D721Med (cell line): ENCODE results near the gene SUGCT.

Source experiments
- DNase-seq: peaks from one replicate; pipeline ENCODE4 v3.0.0; 2011; ENCODE audit warnings: low spot score; ENCODE audit not compliant: insufficient read length
- FAIRE-seq: peaks from 2 replicates; lab custom pipeline; 2011; peaks lifted over from hg19 to GRCh38; lab: Jason Lieb, UNC
- CTCF ChIP-seq: IDR thresholded peaks from 2 replicates; pipeline ENCODE4 v1.5.1; 2012; ENCODE audit warnings: mild to moderate bottlenecking, control low read depth; ENCODE audit not compliant: insufficient read depth; ENCODE audit errors: missing control alignments

SUGCT gene

GRCh38 chr7:40428421-40428820 is 293.6 kb downstream of the SUGCT start:
- DNase-seq: no peak
- TF ChIP-seq CTCF: no peak
- no peak for FAIRE-seq

DNA sequence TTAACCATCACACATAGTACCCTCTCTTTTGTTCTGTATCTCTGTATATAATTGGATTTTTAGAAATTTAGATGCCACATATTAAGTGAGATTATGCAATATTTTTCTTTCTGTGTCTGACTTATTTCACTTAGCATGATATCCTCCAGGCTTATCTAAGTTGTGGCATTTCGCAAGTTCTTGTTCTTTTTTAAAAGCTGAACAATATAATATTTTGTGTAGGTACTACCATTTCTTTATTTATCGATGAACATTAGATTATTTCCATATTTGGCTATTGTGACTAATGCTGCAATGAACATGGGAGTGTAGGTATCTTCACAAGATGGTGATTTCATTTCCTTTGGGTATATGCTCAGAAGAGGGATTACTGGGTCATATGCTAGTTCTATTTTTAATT is 295.0 kb downstream of the SUGCT start:
- no peak for TF ChIP-seq CTCF
- FAIRE-seq (no peak), DNase-seq (no peak)

DNA sequence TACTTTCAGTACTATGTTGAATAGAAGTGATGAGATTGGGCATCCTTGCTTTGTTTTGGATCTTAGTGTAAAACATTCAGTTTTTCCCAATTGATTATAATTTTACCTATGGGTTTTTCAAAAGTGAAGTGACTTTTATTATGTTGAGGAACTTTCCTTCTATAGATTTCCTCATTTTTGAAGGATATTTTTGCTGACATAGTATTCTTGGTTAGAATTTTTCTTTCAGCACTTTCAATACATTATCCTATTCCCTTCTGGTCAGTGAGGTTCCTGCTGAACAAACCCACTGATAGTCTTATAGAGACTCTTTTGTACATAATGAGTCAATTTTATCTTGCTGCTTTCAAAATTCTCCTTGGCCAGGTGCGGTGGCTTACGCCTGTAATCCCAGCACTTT is 297.2 kb downstream of the SUGCT start:
- no peak for TF ChIP-seq CTCF
- FAIRE-seq: no peak
- no peak for DNase-seq

DNA sequence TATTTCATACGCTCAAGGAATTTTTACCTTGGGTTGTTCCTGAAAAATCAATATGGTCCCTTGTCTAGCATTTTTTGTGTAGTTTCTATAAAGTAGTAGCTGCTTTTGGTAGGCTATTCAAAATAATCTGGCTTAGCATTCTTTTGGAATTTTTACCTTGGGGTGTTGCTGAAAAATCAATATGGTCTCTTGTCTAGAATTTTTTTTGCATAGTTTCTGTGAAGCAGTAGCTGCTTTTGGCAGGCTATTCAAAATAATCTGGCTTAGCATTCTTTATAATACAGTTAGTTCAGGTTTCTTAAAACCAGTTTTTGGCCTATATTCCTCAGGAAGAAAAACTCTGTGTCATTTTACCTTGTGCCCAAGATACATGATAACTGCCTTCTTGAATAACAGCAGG is 301.9 kb downstream of the SUGCT start:
- FAIRE-seq (no peak), DNase-seq (no peak)
- TF ChIP-seq CTCF: no peak

GRCh38 chr7:40437498-40437897 is 302.7 kb downstream of the SUGCT start:
- TF ChIP-seq CTCF: no peak
- DNase-seq: no peak
- no peak for FAIRE-seq

DNA sequence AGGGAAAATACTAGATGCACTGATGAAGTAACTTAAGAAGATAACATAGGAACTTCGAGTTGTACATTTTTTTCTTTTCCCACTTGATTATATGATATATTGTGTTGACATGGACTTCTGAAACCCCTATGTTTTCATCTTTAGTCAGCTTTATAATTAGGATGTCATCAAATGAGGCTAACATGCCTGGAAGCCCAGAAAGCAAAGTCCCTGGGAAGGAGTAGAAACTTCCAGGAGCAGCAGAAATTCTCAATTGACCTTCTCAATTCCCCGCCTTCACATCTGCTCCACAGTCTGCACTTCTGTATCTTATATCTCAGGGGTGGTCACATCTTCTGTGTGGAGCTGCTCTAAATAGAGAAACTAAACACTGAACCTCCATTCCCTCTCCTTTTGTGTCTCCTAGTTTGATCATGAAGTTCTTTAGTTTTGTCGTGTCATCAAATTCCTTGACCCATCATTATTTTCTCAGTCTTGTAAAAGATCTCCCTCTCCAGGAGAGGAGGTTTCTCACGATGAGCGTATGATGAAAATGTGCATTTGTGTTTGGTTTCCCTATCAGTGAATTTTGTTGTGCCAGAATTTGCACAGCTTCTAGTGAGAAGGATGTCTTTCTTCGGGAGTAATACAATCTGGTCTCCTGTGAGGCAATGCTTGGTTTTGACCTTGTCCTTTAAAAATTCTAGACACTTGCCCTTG is 303.3 kb downstream of the SUGCT start:
- DNase-seq: no peak
- FAIRE-seq: no peak
- no peak for TF ChIP-seq CTCF

- FAIRE-seq: no peak
- DNase-seq: no peak
- no peak for TF ChIP-seq CTCF
Measured at GRCh38 chr7:40439686-40440085, 304.9 kb downstream of the SUGCT start.
